ACHN (cell line): ENCODE data around the gene TEX22.
A peak's percentile ranks its signal among the peaks of the same experiment; 100 is the strongest.

Source experiments
- DNase-seq: peaks from one replicate; pipeline ENCODE4 v3.0.0-alpha.2; 2015
- in situ Hi-C: cut with HindIII; loops from 2 replicates; pipeline ENCODE4 v1.10.0; 2017; ENCODE audit warnings: low sequenced_read_pairs, low pct_ligation_motif_present, low pct_unique_long_range_greater_than_20kb

The TEX22 gene

DNA sequence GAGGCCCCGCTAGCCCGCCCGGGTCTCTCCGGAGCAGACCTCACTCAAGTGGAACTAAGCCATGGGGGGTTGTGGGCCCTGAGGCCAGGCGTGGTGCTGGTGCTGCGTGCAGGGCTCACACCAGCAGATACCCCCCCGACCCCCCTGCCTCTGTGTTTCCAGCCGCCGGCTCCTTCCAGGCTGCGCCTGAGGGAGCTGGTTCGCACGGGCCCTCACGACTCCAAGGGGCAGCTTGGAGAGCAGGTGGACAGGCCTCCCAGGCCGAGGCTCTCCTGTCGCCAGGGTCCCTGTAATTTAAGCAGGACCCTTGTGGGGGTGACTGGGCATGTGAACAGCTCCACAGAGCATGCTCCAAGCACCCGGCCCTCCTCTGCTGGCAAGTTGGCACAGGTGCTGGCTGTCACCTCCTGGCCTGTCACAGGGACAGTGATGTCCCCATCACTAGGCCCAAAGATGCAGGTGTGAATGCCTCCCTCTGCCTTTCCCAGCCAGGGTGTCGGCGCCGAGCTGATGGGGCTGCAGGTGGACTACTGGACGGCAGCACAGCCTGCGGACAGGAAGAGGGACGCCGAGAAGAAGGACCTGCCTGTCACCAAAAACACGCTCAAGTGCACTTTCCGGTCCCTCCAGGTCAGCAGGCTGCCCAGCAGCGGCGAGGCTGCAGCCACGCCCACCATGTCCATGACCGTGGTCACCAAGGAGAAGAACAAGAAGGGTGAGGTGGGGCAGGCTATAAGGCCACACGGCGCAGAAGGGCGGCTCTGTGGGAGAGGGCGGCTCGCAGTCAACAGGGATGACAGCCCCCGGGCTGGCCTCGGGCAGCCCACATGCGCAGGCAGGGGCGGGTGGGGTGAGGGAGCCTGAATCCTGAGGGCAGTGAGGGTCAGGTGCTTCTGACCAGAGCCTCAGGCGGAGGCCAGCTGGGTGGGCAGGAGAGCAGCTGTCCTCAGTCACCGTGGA lies 5.9 kb upstream of the TEX22 start:
- DNase-seq: no peak
- in situ Hi-C loops: no loop called here

DNA sequence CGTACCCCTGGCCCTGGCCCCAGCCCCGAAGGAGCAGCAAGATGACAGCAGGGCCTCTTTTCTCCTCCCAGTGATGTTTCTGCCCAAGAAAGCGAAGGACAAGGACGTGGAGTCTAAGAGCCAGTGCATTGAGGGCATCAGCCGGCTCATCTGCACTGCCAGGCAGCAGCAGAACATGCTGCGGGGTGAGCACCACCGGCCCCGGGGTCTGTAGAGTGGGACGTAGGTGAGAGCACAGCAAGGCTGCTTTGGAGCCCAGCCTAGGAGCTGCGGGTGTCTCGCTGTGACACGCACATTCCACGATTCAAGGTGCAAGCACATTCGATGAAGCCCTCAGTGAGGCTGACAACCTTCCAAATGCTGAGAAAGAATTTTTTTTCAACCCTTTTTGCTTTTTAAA lies 5.2 kb upstream of the TEX22 start:
- in situ Hi-C loops: no loop called here
- no peak for DNase-seq

DNA sequence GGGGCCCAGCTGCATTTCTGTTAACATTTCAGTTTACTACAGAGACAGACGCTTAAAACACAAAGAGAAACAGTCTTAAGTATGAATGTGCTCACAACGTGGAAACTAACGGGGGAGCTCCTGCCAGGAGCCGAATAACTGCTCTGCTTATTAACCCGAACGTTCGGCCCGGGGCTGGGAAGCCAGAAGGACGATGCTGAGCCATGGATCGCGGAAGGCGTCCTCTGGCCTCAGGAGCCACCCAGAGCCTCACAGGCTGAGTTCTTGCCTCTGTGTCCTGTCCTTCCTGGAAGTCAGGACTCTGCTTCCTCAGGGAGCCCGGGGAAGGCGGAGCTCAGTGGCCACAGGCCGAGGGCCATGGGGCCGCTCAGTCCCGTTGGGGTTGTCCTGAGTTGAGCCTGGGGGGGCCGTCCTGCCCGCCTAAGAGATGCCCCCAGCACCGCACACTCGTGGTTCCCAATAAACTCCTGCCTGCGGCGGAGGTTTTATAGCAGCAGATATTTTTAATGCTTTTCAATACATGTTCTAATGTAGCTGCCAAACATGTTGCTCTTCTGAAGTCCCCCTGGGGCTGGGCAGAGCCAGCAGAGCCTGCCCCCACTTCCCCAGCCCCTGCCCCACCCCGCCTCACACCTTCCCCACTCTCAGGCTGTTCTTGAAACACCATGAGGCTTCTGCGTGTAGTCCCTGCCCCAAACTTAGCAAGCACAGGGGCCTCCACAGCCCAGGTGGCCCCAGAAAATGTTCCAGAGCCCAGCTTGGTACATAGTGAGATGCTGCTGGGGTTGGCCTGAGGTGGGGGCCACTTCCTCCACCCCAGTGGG lies 3.4 kb upstream of the TEX22 start:
- DNase-seq: no peak
- in situ Hi-C loops: no loop called here

DNA sequence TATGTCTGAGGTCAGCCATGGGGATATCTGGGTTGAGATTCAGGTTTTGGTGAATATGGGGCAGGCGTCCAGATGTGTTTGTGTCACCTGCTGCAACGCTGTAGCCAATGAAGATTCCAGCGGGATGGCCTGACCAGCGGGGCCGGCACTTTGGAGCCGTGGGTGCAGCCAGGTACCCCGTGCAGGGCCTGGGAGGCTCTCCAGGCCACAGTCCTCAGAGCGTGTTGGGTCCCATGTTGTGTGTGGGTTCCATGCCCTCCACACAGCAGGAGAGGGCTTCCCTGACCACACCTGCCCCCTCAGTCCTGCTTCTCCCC lies 2.8 kb upstream of the TEX22 start:
- in situ Hi-C loops: no loop called here
- no peak for DNase-seq

DNA sequence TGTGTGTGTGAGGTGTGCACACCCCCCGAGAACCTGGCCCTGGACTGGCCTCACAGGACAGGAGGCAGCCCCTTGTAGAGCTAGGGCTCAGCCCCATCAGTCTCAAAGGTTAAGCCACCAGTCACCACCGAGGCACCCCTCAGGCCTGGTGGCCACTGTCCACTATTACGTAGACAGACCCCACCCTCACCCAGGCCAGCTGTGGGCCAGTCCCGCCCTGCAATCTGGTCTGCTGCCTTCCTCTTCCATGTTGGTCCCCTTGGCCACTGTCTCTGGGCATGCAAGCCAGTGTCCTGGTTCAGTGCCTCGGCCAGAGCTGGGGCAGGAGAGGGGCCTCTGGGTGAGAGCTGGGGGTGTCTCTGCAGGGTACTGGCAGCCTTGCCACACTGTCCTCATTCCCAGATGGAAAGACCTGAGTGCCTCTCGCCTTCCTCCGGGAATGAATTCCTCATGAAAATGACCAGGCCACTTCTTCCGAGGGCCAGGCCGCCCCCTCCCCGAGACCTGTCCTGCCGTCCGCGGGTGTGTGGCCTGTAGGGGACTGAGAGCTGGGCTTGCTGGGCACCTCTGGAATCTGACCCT lies 897 bp upstream of the TEX22 start:
- no peak for DNase-seq
- in situ Hi-C loops: no loop called here

DNA sequence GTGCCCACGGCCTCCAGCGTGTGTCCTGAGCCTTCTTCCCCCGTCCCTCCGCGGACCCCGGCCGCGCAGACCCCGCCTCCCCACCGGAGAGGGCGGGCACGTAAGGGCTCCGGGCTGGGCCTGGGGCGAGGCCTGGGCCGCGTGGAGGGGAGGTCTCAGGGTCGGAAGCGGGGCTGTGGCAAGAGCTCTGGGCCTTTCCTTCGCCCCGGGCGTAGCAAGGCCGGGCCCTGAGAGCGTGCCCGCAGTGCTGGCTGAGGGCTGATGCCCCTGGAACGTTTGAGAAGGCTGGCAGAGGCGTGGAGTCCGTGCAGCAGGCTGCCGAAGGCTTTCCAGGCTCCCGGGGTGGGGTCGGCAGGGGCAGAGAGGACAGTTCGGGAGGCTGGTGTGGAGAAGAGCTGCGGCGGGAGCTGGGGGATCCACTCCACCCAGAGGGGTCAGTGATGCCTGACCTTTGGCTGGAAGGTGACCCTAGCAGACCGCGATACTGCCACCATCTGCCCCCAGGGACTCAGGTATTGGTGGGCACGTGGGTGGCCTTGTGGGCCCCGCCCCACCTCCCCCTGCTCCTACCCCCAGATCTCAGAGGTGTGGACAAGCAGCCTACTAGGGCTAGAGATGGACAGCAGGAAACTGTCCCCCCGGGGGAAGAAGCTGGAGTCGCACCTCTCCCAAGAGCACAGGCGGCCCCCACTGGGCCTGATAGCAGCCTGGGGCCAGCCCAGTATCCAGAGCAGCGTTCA lies 558 bp downstream of the TEX22 start:
- DNase-seq: peak; percentile 31
- in situ Hi-C loops: no loop called here

DNA sequence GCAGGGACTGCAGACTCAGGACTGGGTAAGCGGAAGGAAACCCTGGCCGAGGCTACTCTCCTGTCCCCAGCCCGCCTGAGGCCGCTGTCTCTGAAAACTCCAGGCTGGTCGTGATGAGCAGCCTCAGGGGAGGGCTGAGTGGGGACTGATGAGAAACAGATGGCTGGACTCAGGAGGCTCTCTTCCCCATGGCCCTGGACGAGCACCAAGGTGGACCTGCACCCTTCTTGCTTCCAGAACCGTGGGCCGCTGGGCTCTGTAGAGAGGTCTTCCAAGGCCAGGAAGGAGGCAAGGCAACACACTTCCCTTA lies 1.1 kb downstream of the TEX22 start:
- DNase-seq: no peak
- in situ Hi-C loops: no loop called here

DNA sequence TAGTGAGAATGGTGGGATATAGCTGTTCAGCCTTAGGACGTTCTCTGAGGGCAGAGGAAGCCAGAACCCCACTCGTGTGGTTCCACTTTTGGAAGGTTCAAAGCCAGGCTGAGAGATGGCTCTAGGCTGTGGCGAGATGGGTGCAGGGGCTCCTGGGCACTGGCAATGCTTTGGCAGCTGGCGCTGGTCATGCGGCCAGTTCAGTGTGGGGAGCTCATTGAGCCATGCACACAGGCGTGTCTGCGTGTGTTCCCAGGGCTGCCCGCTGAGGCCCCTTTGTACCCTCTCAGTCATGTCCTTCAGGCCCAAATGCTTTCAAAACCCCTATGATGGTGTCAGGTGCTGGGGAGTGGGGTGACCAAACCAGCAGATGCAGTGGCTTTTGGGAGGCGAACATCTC lies 1.7 kb downstream of the TEX22 start:
- in situ Hi-C loops: no loop called here

DNA sequence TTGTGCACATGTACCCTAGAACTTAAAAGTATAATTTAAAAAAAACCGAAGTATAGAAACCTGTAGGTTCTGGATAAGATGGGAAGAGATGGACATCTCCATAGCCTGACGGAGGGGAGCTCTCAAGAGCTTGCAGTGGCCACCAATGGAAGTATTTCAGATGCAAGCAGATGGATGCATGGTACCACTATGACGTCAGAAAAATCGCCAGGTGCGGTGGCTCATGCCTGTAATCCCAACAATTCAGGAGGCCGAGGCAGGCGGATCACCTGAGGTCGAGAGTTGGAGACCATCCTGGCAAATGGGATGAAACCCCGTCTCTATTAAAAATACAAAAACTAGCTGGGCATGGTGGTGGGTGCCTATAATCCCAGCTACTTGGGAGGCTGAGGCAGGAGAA lies 3.4 kb downstream of the TEX22 start:
- in situ Hi-C loops: no loop called here
- DNase-seq: no peak

More for the DNA sequence above, 1.7 kb downstream of the TEX22 start:
- no peak for DNase-seq

DNA sequence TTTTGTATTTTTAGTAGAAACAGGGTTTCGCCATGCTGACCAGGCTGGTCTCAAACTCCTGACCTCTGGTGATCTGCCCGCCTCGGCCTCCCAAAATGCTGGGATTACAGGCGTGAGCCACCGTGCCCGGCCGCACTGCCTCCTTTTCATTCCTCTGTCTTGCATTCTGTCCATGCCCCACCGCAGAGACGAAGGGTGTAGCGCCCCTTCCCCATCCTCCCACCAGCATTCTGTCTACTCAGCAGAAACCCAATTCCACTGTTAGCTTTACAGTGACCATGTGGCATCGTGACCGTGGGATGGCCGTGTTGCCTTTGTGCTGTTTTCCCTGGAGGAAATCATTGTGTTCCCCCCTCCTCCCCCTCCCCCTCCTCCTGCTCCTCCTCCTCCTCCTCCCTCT lies 10.3 kb downstream of the TEX22 start:
- in situ Hi-C loops: no loop called here

DNA sequence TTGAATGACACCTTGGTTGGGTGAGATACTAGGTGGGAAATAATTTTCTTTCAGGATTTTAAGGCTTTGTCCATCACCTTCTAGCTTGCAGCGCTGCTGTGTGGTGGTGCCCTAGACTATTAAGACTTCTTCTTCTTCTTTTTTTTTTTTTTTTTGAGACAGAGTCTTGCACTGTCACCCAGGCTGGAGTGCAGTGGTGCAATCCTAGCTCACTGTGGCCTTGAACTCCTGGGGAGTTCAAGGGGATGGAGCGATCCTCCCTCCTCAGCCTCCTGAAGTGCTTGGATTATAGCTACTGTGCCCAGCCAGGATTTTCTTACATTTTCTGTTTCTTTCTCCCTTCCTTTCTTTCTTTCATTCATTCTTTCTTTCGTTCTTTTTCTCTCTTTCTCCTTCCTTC lies 11.0 kb downstream of the TEX22 start:
- DNase-seq: no peak
- in situ Hi-C loops: no loop called here

More for the DNA sequence above, 10.3 kb downstream of the TEX22 start:
- DNase-seq: no peak

DNA sequence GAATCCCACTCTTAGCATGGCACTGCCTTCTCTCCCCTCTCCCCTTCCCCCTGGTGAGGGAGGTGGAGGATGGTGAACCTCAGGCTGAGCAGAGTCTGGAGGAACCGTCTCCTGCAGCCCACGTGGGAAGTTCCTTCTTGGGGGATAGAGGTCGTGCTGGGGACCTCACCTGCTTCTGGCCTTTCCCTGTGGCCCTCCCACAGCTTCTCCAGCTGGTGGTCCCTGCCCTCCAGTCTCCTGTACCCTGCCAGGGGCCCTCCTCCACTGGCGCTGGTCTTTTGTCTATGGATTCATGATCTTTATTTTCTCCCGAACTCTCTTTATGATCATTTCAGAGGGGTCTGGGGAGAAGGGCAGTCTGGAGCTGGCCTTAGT lies 12.3 kb downstream of the TEX22 start:
- DNase-seq: no peak
- in situ Hi-C loops: no loop called here

DNA sequence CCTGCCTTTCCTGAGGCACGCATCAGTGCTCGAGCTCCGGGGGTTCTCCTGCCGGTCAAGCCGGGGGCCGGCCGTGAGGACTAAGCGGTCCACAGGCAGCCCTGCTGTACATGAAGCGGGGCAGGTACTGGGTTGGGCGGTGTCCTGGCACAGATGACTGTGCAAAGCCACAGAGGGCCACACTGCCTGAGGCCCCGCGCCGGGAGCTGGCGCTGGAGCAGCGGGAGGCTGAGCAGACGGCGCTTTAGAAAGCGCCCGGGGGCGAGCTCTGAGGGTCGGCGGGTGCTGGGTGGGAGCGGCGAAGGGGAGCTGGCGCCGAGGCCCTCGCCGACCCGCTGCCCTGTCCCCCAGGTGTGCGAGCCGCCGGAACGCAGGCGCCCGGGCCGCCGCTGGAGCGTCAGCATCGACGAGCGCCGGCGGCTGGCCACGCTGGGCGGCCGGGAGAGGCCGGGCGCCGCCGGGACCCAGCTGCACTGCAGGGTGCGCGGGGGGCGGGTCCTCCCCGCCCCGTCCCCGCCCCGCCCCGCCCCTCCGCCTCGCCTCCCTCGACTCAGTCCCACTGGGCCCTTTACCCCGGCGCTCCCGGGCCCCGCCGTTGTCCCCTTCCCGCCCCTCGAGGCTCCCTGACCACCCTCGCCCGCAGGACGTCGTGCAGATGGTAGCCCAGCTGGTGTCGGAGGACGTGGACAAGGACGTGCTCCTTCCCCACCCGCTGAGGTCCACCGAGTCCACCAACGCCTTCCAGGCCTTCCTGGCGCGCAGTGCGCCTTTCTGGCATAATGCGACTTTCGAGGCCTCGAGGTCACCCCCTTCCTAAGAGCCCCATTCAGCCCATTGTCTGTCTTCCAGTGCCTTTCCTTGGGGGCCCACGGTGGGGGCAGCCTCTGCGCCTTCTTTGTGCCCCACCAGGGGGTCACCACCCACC lies 12.9 kb downstream of the TEX22 start:
- in situ Hi-C loops: no loop called here
- peak; percentile 51 for DNase-seq

DNA sequence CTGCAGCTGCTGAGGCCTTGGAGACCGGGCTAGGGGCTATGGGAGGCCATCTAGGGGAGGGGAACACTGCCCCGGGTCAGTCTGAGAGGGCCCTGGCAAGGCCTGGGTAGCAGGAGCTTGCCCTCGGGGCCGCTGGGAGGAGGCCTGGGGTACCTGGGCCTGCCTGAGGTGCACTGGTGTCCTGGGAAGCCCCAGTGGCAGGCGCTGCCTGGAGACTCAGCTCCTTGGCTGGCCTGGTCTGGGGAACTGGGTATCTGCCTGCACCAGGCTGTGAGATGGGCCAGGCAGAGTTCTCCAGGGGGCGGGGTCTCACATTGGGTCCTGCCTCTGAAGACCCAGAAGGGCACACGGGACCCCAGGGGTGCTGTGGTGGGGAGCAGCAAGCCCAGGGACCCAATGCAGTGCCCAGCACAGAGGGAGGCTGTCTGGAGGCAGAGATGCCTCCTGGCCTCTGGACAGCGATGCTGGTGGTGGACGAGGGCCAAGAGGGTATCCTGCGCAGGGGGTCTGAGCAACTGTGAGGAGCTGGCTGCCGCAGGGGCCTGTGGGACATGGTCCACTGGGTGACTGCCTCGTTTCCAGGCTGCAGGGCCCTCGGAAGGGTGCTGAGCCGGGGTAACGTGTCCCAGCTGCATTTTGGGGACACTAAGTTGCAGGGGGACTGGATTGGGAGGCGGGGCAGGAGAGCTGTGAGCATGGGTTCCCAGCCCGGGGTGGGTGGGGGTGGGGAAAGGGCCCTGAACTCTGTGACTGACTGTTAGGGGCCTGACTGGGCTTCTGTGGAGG lies 13.8 kb downstream of the TEX22 start:
- in situ Hi-C loops: no loop called here
- DNase-seq: no peak

DNA sequence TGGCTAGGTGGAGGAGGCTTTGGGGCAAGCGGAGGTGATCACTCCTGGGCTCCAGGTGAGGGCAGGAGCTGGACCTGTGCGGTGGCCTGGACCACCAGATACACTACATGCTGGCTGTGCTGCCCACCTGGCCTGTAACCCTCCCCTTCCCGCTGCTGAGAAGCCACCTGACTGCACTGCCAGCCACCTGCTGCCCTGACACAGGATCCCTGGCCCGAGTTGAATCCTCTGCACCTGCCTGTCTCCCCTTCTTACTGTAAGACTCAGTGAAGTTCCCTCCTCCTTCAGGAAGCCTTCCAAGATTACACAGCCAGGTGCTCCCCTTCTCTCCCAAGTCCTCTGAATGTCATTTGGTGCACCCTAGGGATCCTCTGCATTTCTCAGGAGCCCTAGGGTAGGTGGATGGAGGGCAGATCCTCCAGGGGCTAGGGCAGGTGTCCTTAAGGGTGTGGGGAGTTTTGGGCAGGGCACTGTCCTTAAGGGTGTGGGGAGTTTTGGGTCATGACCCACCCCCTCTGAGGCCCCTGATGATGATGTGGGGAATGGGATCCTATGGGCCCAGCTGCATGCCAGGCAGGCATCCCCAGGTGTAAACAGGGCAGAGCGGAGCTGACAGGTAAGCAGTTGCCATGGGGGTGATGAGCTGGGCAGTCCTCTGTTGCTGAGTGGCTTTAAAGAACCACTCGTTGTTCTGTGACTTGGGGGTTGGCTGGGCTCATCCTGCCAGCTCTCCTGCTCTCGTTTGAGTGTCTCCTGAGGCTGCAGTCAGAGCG lies 14.6 kb downstream of the TEX22 start:
- no peak for DNase-seq
- in situ Hi-C loops: no loop called here

DNA sequence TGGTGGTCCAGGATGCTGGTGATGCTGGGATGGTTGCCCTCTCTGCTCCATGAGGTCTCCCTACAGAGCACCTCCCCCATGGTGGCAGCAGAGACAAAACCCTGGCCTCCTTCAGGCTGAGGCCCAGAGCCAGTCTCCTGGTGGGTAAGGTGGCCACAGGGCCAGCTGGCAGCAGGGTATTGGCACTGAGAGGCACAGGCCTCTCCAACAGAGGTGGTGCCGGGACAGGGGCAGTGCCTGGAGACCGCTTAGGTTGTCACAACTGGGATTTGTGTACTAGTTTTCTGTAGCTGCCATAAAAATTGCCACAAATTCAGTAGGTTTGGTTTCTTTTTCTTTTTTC lies 15.2 kb downstream of the TEX22 start:
- in situ Hi-C loops: no loop called here
- no peak for DNase-seq
